GM12875 (cell line): Measurements from ENCODE around the gene ABCA2.

Experiments
- H3K4me3 ChIP-seq: one replicate; pipeline ENCODE4 v1.5.1; 2011; ENCODE audit warnings: low read depth, low read length, control low read depth
- CTCF ChIP-seq: IDR thresholded peaks from 2 replicates; pipeline ENCODE4 v1.5.1; 2011; ENCODE audit warnings: low read depth, mild to moderate bottlenecking, control low read depth, inconsistent platforms, low read length, moderate library complexity, borderline replicate concordance; ENCODE audit not compliant: insufficient read depth

ABCA2 gene

GRCh38 chr9:137040568-137040967, 12.5 kb upstream of the ABCA2 start:
- H3K4me3 ChIP-seq = no peak overlapping the region
- TF ChIP-seq CTCF = no peak

GRCh38 chr9:137039611-137040366, 11.8 kb upstream of the ABCA2 start:
- no peak overlapping the region for H3K4me3 ChIP-seq
- no peak for TF ChIP-seq CTCF

- TF ChIP-seq CTCF = no peak
- H3K4me3 ChIP-seq = no peak overlapping the region
These were observed 10.9 kb upstream of the ABCA2 start for GRCh38 chr9:137038916-137039315.

GRCh38 chr9:137037483-137037882, 9.4 kb upstream of the ABCA2 start:
- TF ChIP-seq CTCF = no peak
- no peak overlapping the region for H3K4me3 ChIP-seq

- no peak for TF ChIP-seq CTCF
- no peak overlapping the region for H3K4me3 ChIP-seq
These were observed 9.0 kb upstream of the ABCA2 start for GRCh38 chr9:137037035-137037434.

- H3K4me3 ChIP-seq = no peak overlapping the region
- TF ChIP-seq CTCF = no peak
These were observed 7.9 kb upstream of the ABCA2 start for GRCh38 chr9:137035937-137036336.

GRCh38 chr9:137035507-137035834, 7.4 kb upstream of the ABCA2 start:
- no peak overlapping the region for H3K4me3 ChIP-seq
- no peak for TF ChIP-seq CTCF
